GM19328 (cell line): Measurements from ENCODE around the gene SUFU.

ENCODE experiments used
- ATAC-seq: cut with Tn5 transposase; IDR thresholded peaks from one replicate; pipeline ENCODE4 v1.9.1; 2021; ENCODE audit warnings: mild to moderate bottlenecking, moderate library complexity; ENCODE audit not compliant: unreplicated experiment

SUFU gene

GRCh38 chr10:102631525-102632393 is 128.0 kb downstream of the SUFU start:
- no peak for ATAC-seq

GRCh38 chr10:102632394-102633111 is 128.8 kb downstream of the SUFU start:
- no peak for ATAC-seq

DNA sequence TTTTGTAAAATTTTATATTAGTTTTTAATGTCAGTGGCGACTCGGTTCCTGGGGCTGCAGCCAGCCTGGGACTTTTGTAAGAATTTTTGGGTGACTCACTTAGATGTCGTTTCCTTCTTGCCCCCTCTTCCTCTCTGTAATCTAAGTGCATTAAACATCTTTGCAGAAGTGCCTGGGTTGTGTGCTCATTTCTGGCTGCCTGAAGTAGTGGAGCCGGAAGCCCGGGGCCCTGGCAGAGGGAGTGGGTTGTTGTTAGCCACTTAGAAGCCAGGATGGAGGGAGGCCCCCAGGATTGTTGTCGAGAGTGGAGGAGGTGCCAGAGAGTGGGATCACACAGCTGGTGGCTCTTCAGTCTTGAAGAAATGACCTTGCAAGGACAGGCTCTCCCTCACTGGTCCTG is 129.5 kb downstream of the SUFU start:
- no peak for ATAC-seq

- ATAC-seq = no peak
Observed at GRCh38 chr10:102633848-102634247, 130.1 kb downstream of the SUFU start.

DNA sequence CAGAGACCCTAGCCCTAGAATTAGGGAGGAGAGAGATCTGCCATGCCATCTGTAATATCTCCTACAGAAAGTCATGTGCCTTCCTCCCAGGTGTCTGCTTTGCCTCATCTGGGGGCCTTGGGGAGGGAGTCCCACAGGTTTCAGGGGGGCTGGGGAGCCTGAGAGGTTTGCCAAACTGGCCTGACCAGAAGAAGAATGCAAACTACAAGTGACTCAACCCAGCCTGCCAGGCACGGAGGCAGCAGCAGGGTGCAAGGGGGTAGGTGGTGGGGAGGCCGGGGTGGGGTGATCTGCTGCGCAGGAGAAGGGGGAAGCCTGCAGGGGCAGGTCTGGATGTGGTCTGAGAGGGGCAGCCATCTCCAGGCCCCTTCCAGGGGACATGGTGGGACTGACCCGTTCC is 130.9 kb downstream of the SUFU start:
- ATAC-seq = no peak

DNA sequence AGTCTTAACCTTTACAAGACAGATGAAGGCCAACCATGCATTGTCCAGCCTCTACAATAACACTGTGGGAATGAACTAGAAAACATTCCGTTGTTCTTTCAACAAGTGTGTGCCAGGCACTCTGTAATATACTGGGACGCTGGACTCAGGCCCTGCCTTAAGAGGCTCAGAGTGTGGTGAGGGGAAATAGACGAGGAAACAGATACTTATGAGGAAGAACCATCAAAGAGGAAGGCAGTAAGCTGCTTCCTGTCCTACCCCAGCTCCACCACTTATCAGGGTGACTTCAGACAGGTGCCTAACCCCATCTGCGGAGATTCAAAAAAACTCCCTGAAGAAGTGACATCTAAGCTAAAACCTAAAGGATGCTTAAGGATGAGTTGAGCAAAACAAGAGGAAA is 131.6 kb downstream of the SUFU start:
- ATAC-seq = no peak

- ATAC-seq = no peak
Observed at GRCh38 chr10:102639537-102639936, 135.8 kb downstream of the SUFU start.

GRCh38 chr10:102641402-102641801 is 137.6 kb downstream of the SUFU start:
- ATAC-seq = no peak

DNA sequence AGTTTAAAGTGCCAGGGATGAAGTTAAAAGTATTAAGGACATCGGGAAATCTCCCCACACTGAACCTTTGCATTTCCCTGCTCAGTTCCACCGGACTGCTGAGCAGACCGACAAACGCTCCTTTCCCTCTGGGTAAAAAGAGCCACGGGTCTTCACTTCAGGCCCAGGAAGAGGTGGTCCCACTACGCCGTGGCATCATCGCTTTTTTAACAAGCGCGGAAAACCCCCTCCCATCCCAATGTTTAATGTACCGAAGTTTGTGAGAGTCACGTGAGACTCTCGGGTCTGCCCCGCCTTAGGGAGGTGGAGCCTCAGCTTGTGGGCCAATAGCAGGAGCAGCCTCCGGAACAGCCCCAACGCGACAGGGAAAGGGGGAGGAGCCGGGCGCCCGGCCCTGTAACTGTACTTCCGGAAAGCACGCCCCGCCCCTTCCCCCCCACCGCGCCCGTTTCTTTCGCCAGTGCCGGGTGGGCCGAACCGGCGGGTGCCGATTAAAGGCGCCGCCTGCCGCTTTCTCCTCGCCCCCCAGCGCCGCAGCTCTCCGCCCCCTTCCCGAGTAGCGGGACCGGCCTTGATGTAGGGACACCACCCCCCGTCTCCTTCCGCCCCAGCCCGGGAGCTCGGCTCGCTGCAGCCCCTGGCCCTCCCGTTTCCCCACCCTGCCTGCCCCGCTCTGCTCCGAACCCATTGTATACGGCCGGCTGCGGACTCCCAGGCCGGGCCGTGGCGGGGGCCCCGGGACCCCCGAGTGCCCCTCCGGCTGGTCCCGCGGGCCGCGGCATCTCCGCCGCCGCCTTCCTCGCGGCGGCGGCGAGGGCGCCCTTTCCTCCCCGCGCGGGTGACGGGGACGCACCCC is 138.3 kb downstream of the SUFU start:
- peak; percentile 44 for ATAC-seq

- ATAC-seq = no peak
Observed at GRCh38 chr10:102642736-102643335, 139.1 kb downstream of the SUFU start.

- no peak for ATAC-seq
Observed at GRCh38 chr10:102643336-102644065, 139.7 kb downstream of the SUFU start.

DNA sequence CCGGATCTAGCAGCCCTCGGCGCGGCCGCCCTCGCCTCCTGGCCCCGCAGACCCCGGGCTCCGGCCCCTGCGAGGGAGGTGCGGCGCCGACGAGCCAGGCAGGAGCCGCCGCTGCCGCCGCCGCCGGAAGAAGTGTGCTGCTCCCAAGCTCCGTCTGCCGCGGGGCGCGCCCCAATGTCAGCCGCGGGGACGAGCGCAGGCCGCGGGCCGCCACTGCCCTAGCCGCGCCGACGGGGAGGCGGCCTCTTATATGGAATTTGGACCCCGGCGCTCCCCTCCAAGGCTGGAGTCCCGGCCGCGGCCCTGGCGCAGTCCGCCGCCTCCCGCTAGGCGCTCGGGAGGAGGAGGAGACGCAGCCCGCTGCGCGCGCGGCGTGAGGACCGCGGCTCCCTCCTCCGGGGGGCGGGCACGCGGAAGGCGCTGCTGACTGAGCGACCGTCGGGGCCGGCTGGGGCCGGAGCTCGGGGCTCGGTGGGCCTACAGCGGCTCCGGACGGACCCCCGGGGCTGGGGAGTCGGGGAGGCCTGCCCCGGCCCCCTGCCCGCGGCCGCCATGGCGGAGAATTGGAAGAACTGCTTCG is 140.4 kb downstream of the SUFU start, which contains the start of gene TRIM8:
Gene TRIM8 (plus strand): TSS at position 414 of the 580 bp plus-strand sequence. CDS start 139 bp downstream, at position 553.
- no peak for ATAC-seq

- ATAC-seq = no peak
Observed at GRCh38 chr10:102644646-102645387, 141.0 kb downstream of the SUFU start.

GRCh38 chr10:102645388-102645740 is 141.6 kb downstream of the SUFU start:
- no peak for ATAC-seq

DNA sequence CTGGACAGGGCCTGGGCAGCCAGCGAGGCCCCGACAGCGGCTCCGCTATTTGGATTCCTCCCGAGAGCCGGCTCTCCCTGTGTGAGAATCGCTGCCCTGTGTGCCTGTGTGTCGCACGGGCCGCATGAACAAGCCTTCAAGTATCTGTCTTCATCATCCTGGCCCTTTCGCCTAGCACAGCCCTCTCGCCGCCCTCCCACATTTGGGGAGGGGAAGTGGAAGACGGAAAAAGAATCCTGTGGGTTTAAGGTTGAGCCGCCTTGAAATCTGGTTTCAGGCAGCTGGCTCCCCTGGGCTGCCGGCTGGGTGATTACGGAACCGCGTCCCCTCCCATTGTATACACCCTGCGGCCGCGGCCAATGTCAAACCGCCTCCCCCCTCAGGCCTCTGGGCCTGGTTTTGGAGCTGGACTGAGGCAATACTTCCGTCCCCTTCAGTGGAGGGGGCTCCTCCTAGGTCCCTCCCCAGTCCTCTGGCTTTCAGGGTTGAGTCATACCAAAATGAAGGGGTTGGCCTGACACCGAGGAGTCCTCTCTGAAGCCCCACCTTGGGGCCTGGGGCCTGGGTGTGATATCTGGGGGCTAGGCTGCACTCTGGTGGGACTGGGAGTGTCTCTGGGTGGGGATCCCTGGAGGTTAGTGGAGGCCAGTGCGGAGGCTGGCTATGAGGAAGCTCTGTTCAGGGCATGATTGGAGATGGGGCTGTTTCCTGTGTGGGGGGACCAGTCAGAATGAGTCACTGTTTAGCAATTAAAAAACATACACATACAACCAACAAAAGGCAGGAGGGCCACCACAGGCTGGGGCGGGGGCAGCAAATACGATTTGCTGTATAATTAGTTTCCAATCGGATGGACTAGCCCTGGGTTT is 142.2 kb downstream of the SUFU start:
- ATAC-seq = peak; percentile 29

- no peak for ATAC-seq
Observed at GRCh38 chr10:102646610-102647442, 143.1 kb downstream of the SUFU start.
